Activated CD4-positive, alpha-beta T cell treated with anti-CD3 and anti-CD28 coated beads, Interleukin-2, amount 10 ng/mL, durations not matched to agents 7 days and 5 days (primary cell): ENCODE data around the gene FTO. TPM values are rescaled to one million over a fixed set of nuclear protein-coding genes. Genes with fewer than 3 reads are reported as not detected.

ENCODE experiments used
- CTCF ChIA-PET: fragments of 350-600 bp; sonication (Branson Sonifier 250); formaldehyde crosslinking; loops from one replicate; lab custom pipeline; 2021; ENCODE audit warnings: antibody characterized with exemption; lab: Charles Lee
- POLR2A ChIA-PET: fragments of 350-600 bp; sonication (Branson Sonifier 250); formaldehyde crosslinking; loops from one replicate; lab custom pipeline; 2021; ENCODE audit warnings: antibody characterized with exemption; lab: Charles Lee
- DNase-seq: peaks from one replicate; pipeline ENCODE4 v3.0.0-alpha.2; 2020
- H3K27ac Mint-ChIP-seq: one replicate; pipeline ENCODE4 v1.8.0; 2021; ENCODE audit warnings: mild to moderate bottlenecking, moderate library complexity, mixed read lengths
- H3K27me3 Mint-ChIP-seq: one replicate; pipeline ENCODE4 v1.8.0; 2021; ENCODE audit warnings: mixed read lengths
- H3K36me3 Mint-ChIP-seq: one replicate; pipeline ENCODE4 v1.8.0; 2021; ENCODE audit warnings: low read depth, mixed read lengths
- H3K4me1 Mint-ChIP-seq: one replicate; pipeline ENCODE4 v1.8.0; 2021; ENCODE audit warnings: mixed read lengths
- H3K4me3 Mint-ChIP-seq: one replicate; pipeline ENCODE4 v1.8.0; 2021; ENCODE audit warnings: mild to moderate bottlenecking, moderate library complexity, mixed read lengths
- H3K9me3 Mint-ChIP-seq: one replicate; pipeline ENCODE4 v1.8.0; 2021; ENCODE audit warnings: mixed read lengths
- total RNA-seq, 2 experiments: library from RNA; stranded (reverse); gene quantifications; one replicate each; pipeline ENCODE4 v1.2.3, GENCODE V29; 2021

FTO gene
- total RNA-seq, 2 experiments from 2014 or later: 44.2 to 44.3 TPM

- Mint-ChIP-seq H3K4me3 (no peak overlapping the region), H3K36me3 (peaks cover 7% of the 10 kb centered on the region)
These were observed 408.7 kb downstream of the FTO start for GRCh38 chr16:54112451-54113206.

GRCh38 chr16:54115558-54115957, 411.6 kb downstream of the FTO start:
- peaks cover 7% of the 10 kb centered on the region for H3K36me3 Mint-ChIP-seq
- H3K4me3 Mint-ChIP-seq: no peak overlapping the region
- no peaks in the 10 kb centered on the region for H3K27me3 Mint-ChIP-seq
- no peak overlapping the region for H3K27ac Mint-ChIP-seq
- no peaks in the 10 kb centered on the region for H3K4me1 Mint-ChIP-seq
- no peak for DNase-seq
- no peaks in the 10 kb centered on the region for H3K9me3 Mint-ChIP-seq
- POLR2A ChIA-PET: no interaction called here
- CTCF ChIA-PET: no interaction called here

More at GRCh38 chr16:54112451-54113206, 408.7 kb downstream of the FTO start:
- Mint-ChIP-seq H3K4me1 (no peaks in the 10 kb centered on the region), H3K27ac (no peak overlapping the region), H3K9me3 (no peaks in the 10 kb centered on the region), H3K27me3 (no peaks in the 10 kb centered on the region)
- CTCF ChIA-PET: no interaction called here
- no peak for DNase-seq
- POLR2A ChIA-PET: no interaction called here

GRCh38 chr16:54116124-54116655, 412.2 kb downstream of the FTO start:
- DNase-seq: no peak
- ChIA-PET POLR2A (no interaction called here), CTCF (no interaction called here)
- Mint-ChIP-seq H3K27ac (no peak overlapping the region), H3K4me3 (no peak overlapping the region), H3K27me3 (no peaks in the 10 kb centered on the region), H3K36me3 (peaks cover 7% of the 10 kb centered on the region), H3K9me3 (no peaks in the 10 kb centered on the region), H3K4me1 (no peaks in the 10 kb centered on the region)

- Mint-ChIP-seq H3K4me3 (no peak overlapping the region), H3K27ac (no peak overlapping the region), H3K36me3 (peaks cover 2% of the 10 kb centered on the region), H3K9me3 (no peaks in the 10 kb centered on the region), H3K27me3 (no peaks in the 10 kb centered on the region), H3K4me1 (peaks cover 4% of the 10 kb centered on the region)
- ChIA-PET CTCF (no interaction called here), POLR2A (no interaction called here)
- no peak for DNase-seq
These were observed 414.9 kb downstream of the FTO start for GRCh38 chr16:54118846-54119245.

- ChIA-PET CTCF (no interaction called here), POLR2A (no interaction called here)
- no peak overlapping the region for H3K27ac Mint-ChIP-seq
- no peaks in the 10 kb centered on the region for H3K36me3 Mint-ChIP-seq
- no peaks in the 10 kb centered on the region for H3K27me3 Mint-ChIP-seq
- H3K9me3 Mint-ChIP-seq: no peaks in the 10 kb centered on the region
- H3K4me3 Mint-ChIP-seq: no peak overlapping the region
- peaks cover 5% of the 10 kb centered on the region for H3K4me1 Mint-ChIP-seq
- DNase-seq: no peak
These were observed 417.0 kb downstream of the FTO start for GRCh38 chr16:54120846-54121480.

- no peaks in the 10 kb centered on the region for H3K27me3 Mint-ChIP-seq
- POLR2A ChIA-PET: no interaction called here
These were observed 417.8 kb downstream of the FTO start for GRCh38 chr16:54121539-54122295.

GRCh38 chr16:54123766-54124165, 419.8 kb downstream of the FTO start:
- ChIA-PET POLR2A (no interaction called here), CTCF (no interaction called here)
- Mint-ChIP-seq H3K36me3 (no peaks in the 10 kb centered on the region), H3K27me3 (no peaks in the 10 kb centered on the region), H3K27ac (no peak overlapping the region), H3K4me1 (peaks cover 17% of the 10 kb centered on the region), H3K4me3 (no peak overlapping the region), H3K9me3 (no peaks in the 10 kb centered on the region)
- DNase-seq: no peak

More at GRCh38 chr16:54121539-54122295, 417.8 kb downstream of the FTO start:
- no peak overlapping the region for H3K4me3 Mint-ChIP-seq
- no peaks in the 10 kb centered on the region for H3K9me3 Mint-ChIP-seq
- DNase-seq: no peak
- CTCF ChIA-PET: no interaction called here
- H3K4me1 Mint-ChIP-seq: peaks cover 11% of the 10 kb centered on the region
- no peaks in the 10 kb centered on the region for H3K36me3 Mint-ChIP-seq
- H3K27ac Mint-ChIP-seq: no peak overlapping the region

GRCh38 chr16:54125751-54126655, 422.0 kb downstream of the FTO start:
- Mint-ChIP-seq H3K27me3 (peaks cover 3% of the 10 kb centered on the region), H3K4me1 (peaks cover 17% of the 10 kb centered on the region), H3K9me3 (no peaks in the 10 kb centered on the region), H3K36me3 (no peaks in the 10 kb centered on the region), H3K4me3 (no peak overlapping the region), H3K27ac (no peak overlapping the region)
- no peak for DNase-seq
- CTCF ChIA-PET: no interaction called here
- POLR2A ChIA-PET: no interaction called here

GRCh38 chr16:54126907-54127306, 423.0 kb downstream of the FTO start:
- no peak overlapping the region for H3K4me3 Mint-ChIP-seq
- H3K9me3 Mint-ChIP-seq: no peaks in the 10 kb centered on the region
- H3K36me3 Mint-ChIP-seq: no peaks in the 10 kb centered on the region
- ChIA-PET CTCF (no interaction called here), POLR2A (no interaction called here)
- H3K27ac Mint-ChIP-seq: no peak overlapping the region
- DNase-seq: no peak
- peaks cover 8% of the 10 kb centered on the region for H3K27me3 Mint-ChIP-seq
- H3K4me1 Mint-ChIP-seq: peaks cover 17% of the 10 kb centered on the region

GRCh38 chr16:54128629-54129234, 424.8 kb downstream of the FTO start:
- H3K9me3 Mint-ChIP-seq: no peaks in the 10 kb centered on the region
- DNase-seq: no peak
- no peak overlapping the region for H3K27ac Mint-ChIP-seq
- H3K4me1 Mint-ChIP-seq: peaks cover 13% of the 10 kb centered on the region
- H3K36me3 Mint-ChIP-seq: no peaks in the 10 kb centered on the region
- CTCF ChIA-PET: no interaction called here
- POLR2A ChIA-PET: no interaction called here
- H3K4me3 Mint-ChIP-seq: no peak overlapping the region
- peaks cover 8% of the 10 kb centered on the region for H3K27me3 Mint-ChIP-seq

- no peak for DNase-seq
- POLR2A ChIA-PET: no interaction called here
- peaks cover 8% of the 10 kb centered on the region for H3K27me3 Mint-ChIP-seq
- no peak overlapping the region for H3K4me3 Mint-ChIP-seq
- peaks cover 13% of the 10 kb centered on the region for H3K4me1 Mint-ChIP-seq
- CTCF ChIA-PET: interaction anchor here (0.6 kb wide), 1 partner anchor 126 kb away, joined by 3 read pairs; no protein-coding TSS in a partner anchor
- H3K9me3 Mint-ChIP-seq: no peaks in the 10 kb centered on the region
- no peak overlapping the region for H3K27ac Mint-ChIP-seq
- no peaks in the 10 kb centered on the region for H3K36me3 Mint-ChIP-seq
These were observed 425.9 kb downstream of the FTO start for GRCh38 chr16:54129810-54130209.
